ENCODE data around the gene TBCK. TPM values are rescaled to one million over a fixed set of nuclear protein-coding genes. Genes with fewer than 3 reads are reported as not detected.

Gene TBCK
- total and polyA plus RNA-seq, 5 donors, result 6.9 to 29.0 (median 21.7) TPM

DNA sequence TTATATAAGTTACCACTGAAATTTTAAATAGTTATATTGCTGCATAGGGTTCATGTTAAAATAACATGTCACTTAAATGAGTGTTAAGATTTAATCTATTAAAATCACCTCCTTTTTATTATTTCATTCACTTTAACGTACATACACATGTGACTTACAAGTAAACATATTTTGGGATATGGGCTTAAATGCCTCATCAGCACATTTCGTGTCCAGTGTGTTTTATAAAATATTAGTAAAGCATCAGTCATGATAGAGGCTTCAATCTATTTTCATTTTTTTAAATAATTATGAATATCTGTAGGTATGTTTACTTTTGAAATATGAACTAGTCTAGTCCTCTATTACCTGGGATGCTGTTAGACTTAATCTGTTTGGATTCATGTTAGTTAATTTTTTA, 277.1 kb downstream of the TBCK start:
- H3K4me1 ChIP-seq (ENCODE audit: control insufficient read depth, insufficient read depth, low read length), result peaks cover 1% of the 10 kb centered on the region
- intact Hi-C loops (cut with DNase I), result no loop called here
- ATAC-seq (no peak), DNase-seq (no peak)
- no peaks in the 10 kb centered on the region for H3K9me3 ChIP-seq (ENCODE audit: control insufficient read depth, low read length)
- WGBS, result 86% methylated on average over 2 of the region's 2 CpGs
- H3K27ac ChIP-seq (ENCODE audit: low read length), result no peak overlapping the region
- no peaks in the 10 kb centered on the region for H3K27me3 ChIP-seq (ENCODE audit: control insufficient read depth, insufficient read depth)
- no peak overlapping the region for H3K4me3 ChIP-seq (ENCODE audit: low read length)

GRCh38 chr4:106038012-106038411, 278.0 kb downstream of the TBCK start:
- 75% methylated on average over 2 of the region's 2 CpGs for WGBS
- Histone ChIP-seq H3K4me3 (ENCODE audit: low read length) (no peak overlapping the region), H3K27ac (ENCODE audit: low read length) (no peak overlapping the region), H3K4me1 (ENCODE audit: control insufficient read depth, insufficient read depth, low read length) (peaks cover 1% of the 10 kb centered on the region), H3K9me3 (ENCODE audit: control insufficient read depth, low read length) (no peaks in the 10 kb centered on the region), H3K27me3 (ENCODE audit: control insufficient read depth, insufficient read depth) (no peaks in the 10 kb centered on the region)
- ATAC-seq, result no peak
- DNase-seq, result no peak
- intact Hi-C loops (cut with DNase I), result no loop called here

DNA sequence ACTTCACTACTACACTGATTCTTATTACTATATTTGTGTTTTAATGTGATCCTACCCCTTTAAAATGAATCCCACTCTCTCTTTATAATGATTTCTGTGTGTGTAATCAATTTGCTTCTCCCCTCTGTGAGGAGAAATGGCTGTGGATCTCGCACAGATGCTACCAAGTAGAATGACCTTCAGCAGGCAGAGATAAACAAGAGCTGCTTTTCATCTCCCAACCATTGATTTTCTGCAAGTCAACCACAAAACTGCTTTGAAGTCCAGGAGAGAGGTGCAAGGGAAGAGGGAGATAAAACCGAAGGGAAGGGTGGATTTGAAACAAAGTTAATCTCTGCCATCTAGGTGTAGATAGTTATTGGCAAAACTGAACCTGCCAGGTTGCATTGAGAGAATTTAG, 279.2 kb downstream of the TBCK start:
- H3K4me1 ChIP-seq (ENCODE audit: control insufficient read depth, insufficient read depth, low read length), result peaks cover 1% of the 10 kb centered on the region
- DNase-seq (no peak), ATAC-seq (no peak)
- no peaks in the 10 kb centered on the region for H3K27me3 ChIP-seq (ENCODE audit: control insufficient read depth, insufficient read depth)
- no peak overlapping the region for H3K27ac ChIP-seq (ENCODE audit: low read length)
- intact Hi-C loops (cut with DNase I), result no loop called here
- no peaks in the 10 kb centered on the region for H3K9me3 ChIP-seq (ENCODE audit: control insufficient read depth, low read length)
- WGBS, result 67% methylated on average over 2 of the region's 2 CpGs
- H3K4me3 ChIP-seq (ENCODE audit: low read length), result no peak overlapping the region

GRCh38 chr4:106036334-106036733, 279.7 kb downstream of the TBCK start:
- Histone ChIP-seq H3K4me3 (ENCODE audit: low read length) (no peak overlapping the region), H3K4me1 (ENCODE audit: control insufficient read depth, insufficient read depth, low read length) (peaks cover 1% of the 10 kb centered on the region), H3K27ac (ENCODE audit: low read length) (no peak overlapping the region), H3K27me3 (ENCODE audit: control insufficient read depth, insufficient read depth) (no peaks in the 10 kb centered on the region), H3K9me3 (ENCODE audit: control insufficient read depth, low read length) (no peaks in the 10 kb centered on the region)
- 79% methylated on average over 3 of the region's 3 CpGs for WGBS
- intact Hi-C loops (cut with DNase I), result no loop called here
- ATAC-seq (no peak), DNase-seq (no peak)

GRCh38 chr4:106035204-106035603, 280.8 kb downstream of the TBCK start:
- 89% methylated on average over 1 of the region's 1 CpG for WGBS
- intact Hi-C loops (cut with DNase I), result no loop called here

GRCh38 chr4:106034751-106035150, 281.3 kb downstream of the TBCK start:
- no peak for DNase-seq
- Histone ChIP-seq H3K4me3 (ENCODE audit: low read length) (no peak overlapping the region), H3K9me3 (ENCODE audit: control insufficient read depth, low read length) (no peaks in the 10 kb centered on the region), H3K4me1 (ENCODE audit: control insufficient read depth, insufficient read depth, low read length) (peaks cover 1% of the 10 kb centered on the region), H3K27me3 (ENCODE audit: control insufficient read depth, insufficient read depth) (no peaks in the 10 kb centered on the region), H3K27ac (ENCODE audit: low read length) (no peak overlapping the region)
- ATAC-seq, result no peak
- intact Hi-C loops (cut with DNase I), result no loop called here

More at GRCh38 chr4:106035204-106035603, 280.8 kb downstream of the TBCK start:
- no peaks in the 10 kb centered on the region for H3K9me3 ChIP-seq (ENCODE audit: control insufficient read depth, low read length)
- ATAC-seq, result no peak
- H3K27ac ChIP-seq (ENCODE audit: low read length), result no peak overlapping the region
- peaks cover 1% of the 10 kb centered on the region for H3K4me1 ChIP-seq (ENCODE audit: control insufficient read depth, insufficient read depth, low read length)
- no peak overlapping the region for H3K4me3 ChIP-seq (ENCODE audit: low read length)
- DNase-seq, result no peak
- no peaks in the 10 kb centered on the region for H3K27me3 ChIP-seq (ENCODE audit: control insufficient read depth, insufficient read depth)

GRCh38 chr4:106034220-106034619, 281.8 kb downstream of the TBCK start:
- no peaks in the 10 kb centered on the region for H3K27me3 ChIP-seq (ENCODE audit: control insufficient read depth, insufficient read depth)
- no peaks in the 10 kb centered on the region for H3K9me3 ChIP-seq (ENCODE audit: control insufficient read depth, low read length)
- H3K27ac ChIP-seq (ENCODE audit: low read length), result no peak overlapping the region
- H3K4me3 ChIP-seq (ENCODE audit: low read length), result no peak overlapping the region
- peaks cover 1% of the 10 kb centered on the region for H3K4me1 ChIP-seq (ENCODE audit: control insufficient read depth, insufficient read depth, low read length)
- 37% methylated on average over 3 of the region's 3 CpGs for WGBS
- ATAC-seq (no peak), DNase-seq (no peak)
- intact Hi-C loops (cut with DNase I), result no loop called here

GRCh38 chr4:106033469-106033868, 282.5 kb downstream of the TBCK start:
- DNase-seq, result no peak
- Histone ChIP-seq H3K27me3 (ENCODE audit: control insufficient read depth, insufficient read depth) (no peaks in the 10 kb centered on the region), H3K4me3 (ENCODE audit: low read length) (no peak overlapping the region), H3K27ac (ENCODE audit: low read length) (no peak overlapping the region), H3K4me1 (ENCODE audit: control insufficient read depth, insufficient read depth, low read length) (peaks cover 1% of the 10 kb centered on the region), H3K9me3 (ENCODE audit: control insufficient read depth, low read length) (no peaks in the 10 kb centered on the region)
- ATAC-seq, result no peak
- intact Hi-C loops (cut with DNase I), result no loop called here

DNA sequence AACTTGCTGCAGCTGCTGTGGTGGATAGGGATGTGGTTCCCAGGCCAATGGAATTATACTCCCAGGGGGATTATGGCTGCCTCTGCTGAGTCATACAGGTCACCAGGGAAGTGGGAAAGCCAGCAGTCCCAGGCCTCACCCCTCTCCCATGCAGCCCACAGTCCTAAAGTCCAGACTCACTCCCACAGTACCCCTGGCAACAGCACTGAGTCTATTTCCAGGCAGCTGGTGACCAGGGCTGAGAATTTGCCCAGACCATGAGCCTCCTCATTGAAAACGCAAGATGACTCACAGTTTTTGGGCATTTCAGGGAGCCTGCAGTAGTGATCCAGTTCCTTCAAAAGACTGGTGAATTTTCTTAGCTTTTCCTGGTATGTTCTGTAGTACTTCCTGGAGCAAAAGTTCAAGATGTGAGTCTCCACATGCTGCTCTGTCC, 283.1 kb downstream of the TBCK start:
- no peaks in the 10 kb centered on the region for H3K27me3 ChIP-seq (ENCODE audit: control insufficient read depth, insufficient read depth)
- H3K9me3 ChIP-seq (ENCODE audit: control insufficient read depth, low read length), result no peaks in the 10 kb centered on the region
- intact Hi-C loops (cut with DNase I), result no loop called here
- H3K4me1 ChIP-seq (ENCODE audit: control insufficient read depth, insufficient read depth, low read length), result peaks cover 1% of the 10 kb centered on the region
- no peak overlapping the region for H3K27ac ChIP-seq (ENCODE audit: low read length)
- WGBS, result 86% methylated on average over 1 of the region's 1 CpG
- DNase-seq (no peak), ATAC-seq (no peak)
- no peak overlapping the region for H3K4me3 ChIP-seq (ENCODE audit: low read length)

DNA sequence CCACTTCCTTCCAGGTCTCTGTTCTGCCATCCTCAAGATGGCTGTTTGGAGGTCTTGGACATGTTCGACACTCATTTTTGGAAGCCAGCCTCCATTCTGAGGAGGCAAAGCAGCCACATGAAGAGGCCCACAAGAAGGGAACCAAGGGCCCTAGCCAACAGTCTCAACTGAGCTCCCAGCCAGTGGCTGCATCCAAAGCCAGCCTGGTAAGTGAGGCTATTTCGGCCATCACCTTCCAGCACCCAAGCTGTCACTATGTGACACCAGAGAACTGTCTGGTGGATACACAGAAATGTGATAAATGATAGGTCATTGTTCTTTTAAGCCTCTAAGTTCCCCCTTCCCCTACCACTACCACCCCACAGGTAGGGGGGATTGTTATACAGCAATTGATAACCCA, 293.6 kb downstream of the TBCK start:
- DNase-seq (no peak), ATAC-seq (no peak)
- Histone ChIP-seq H3K4me1 (ENCODE audit: control insufficient read depth, insufficient read depth, low read length) (no peaks in the 10 kb centered on the region), H3K27me3 (ENCODE audit: control insufficient read depth, insufficient read depth) (no peaks in the 10 kb centered on the region), H3K27ac (ENCODE audit: low read length) (peak overlapping the region; percentile 39), H3K4me3 (ENCODE audit: low read length) (no peak overlapping the region), H3K9me3 (ENCODE audit: control insufficient read depth, low read length) (no peaks in the 10 kb centered on the region)
- 58% methylated on average over 2 of the region's 2 CpGs for WGBS
- intact Hi-C loops (cut with DNase I), result no loop called here

DNA sequence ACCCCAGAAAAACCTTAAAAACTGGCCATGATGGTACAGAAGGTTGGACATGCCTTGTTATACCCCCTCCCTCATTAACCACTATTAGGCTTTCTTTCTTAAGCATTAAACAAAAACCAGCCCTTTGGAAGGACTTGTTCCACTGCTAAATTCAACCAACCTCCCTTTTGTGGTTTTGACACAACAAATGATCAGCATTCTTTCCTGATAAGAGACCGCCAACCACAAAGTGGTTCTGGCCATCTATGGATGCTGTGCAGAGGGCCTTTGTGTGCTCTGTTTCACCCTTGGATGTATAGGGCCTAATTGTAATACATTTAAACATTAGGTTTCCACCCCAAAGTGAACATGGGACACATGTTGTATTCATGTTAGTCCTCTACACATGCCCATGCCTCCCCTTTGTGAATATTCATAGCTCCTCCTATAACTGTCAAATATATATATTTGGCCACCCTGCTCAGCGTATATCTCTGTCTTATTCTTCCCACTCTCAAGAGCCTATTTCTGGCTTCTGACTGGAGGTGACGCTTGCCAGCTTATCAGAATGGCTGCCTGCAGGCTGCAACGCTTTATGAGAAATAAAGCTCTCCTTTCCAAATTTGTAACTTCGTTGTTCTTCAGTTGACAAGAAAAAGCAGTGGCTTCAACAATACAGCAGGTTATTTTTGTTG, 294.1 kb downstream of the TBCK start:
- DNase-seq, result no peak
- H3K4me1 ChIP-seq (ENCODE audit: control insufficient read depth, insufficient read depth, low read length), result no peaks in the 10 kb centered on the region
- no peaks in the 10 kb centered on the region for H3K9me3 ChIP-seq (ENCODE audit: control insufficient read depth, low read length)
- ATAC-seq, result no peak
- no peaks in the 10 kb centered on the region for H3K27me3 ChIP-seq (ENCODE audit: control insufficient read depth, insufficient read depth)
- no peak overlapping the region for H3K4me3 ChIP-seq (ENCODE audit: low read length)
- H3K27ac ChIP-seq (ENCODE audit: low read length), result peak overlapping the region; percentile 45
- intact Hi-C loops (cut with DNase I), result no loop called here
- WGBS, result 36% methylated on average over 5 of the region's 5 CpGs

DNA sequence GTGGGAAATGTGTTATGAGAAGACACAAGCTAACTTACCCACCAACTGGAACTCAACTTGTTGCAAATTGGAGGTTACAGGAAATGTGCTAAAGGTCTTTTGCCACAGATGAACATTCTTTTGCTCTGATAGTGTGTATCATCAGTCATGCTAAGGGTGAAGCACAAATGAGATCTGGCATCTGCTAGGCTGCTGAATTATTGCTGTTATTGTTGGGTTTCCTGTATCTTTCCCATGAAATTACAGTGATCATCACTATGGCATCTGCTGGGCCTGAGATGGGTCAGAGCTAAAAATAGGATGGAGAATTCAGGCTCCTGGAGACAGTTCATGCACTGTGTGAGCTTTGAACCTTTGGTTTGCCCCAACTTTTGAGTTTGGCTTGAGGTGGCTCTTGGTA, 296.2 kb downstream of the TBCK start:
- Histone ChIP-seq H3K27ac (ENCODE audit: low read length) (no peak overlapping the region), H3K4me3 (ENCODE audit: low read length) (no peak overlapping the region), H3K27me3 (ENCODE audit: control insufficient read depth, insufficient read depth) (no peaks in the 10 kb centered on the region), H3K9me3 (ENCODE audit: control insufficient read depth, low read length) (no peaks in the 10 kb centered on the region), H3K4me1 (ENCODE audit: control insufficient read depth, insufficient read depth, low read length) (no peaks in the 10 kb centered on the region)
- intact Hi-C loops (cut with DNase I), result no loop called here
- no peak for DNase-seq
- no peak for ATAC-seq
